SK-N-SH (cell line): ENCODE measurements around the gene DSC3.

Experiments
- EZH2phosphoT487 ChIP-seq: fragments of 200-600 bp; sonication (generic); IDR thresholded peaks from 2 replicates; pipeline ENCODE4 v1.6.1; 2017; ENCODE audit warnings: low read depth, mixed run types, mild to moderate bottlenecking, antibody characterized with exemption, moderate library complexity, borderline replicate concordance
- GATA2 ChIP-seq: sonication (generic); formaldehyde crosslinking; IDR thresholded peaks from 2 replicates; pipeline ENCODE4 v1.5.0; 2020; ENCODE audit warnings: mild to moderate bottlenecking, missing genetic modification reagents
- RCOR1 ChIP-seq: fragments of 150-350 bp; IDR thresholded peaks from 2 replicates; pipeline ENCODE4 v1.6.1; 2017; ENCODE audit warnings: antibody characterized with exemption, low read length
- YY1 ChIP-seq: IDR thresholded peaks from 2 replicates; pipeline ENCODE4 v1.4.0; 2012; ENCODE audit warnings: low read depth, mild to moderate bottlenecking
- TF ChIP-seq, protein P1 (sequence below): IDR thresholded peaks from 2 replicates; pipeline ENCODE4 v1.6.1; 2012; ENCODE audit warnings: mild to moderate bottlenecking, low read depth, low read length, moderate library complexity
- TF ChIP-seq, protein P2 (sequence below): fragments of 200-600 bp; sonication (generic); IDR thresholded peaks from 2 replicates; pipeline ENCODE4 v1.6.1; 2017; ENCODE audit warnings: antibody characterized with exemption, mild to moderate bottlenecking, moderate library complexity

DNA sequence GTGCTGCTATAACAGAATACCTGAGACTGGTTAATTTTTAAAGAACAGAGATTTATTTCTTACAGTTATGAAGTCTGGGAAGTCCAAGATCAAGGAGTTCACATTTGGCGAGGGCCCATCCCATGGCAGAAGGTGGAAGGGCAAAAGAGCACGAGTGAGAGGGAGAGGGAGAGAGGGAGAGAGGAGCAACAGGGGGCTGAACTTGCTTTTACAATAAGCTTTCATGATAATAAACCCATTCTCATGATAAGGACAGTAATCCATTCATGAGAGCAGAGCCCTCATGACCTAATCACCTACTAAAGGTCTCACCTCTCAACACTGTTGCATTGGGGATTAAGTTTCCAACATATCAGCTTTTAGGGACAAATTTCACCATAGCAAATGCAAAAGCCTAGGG lies 45.3 kb downstream of the DSC3 start:
- TF ChIP-seq YY1 (no peak), RCOR1 (no peak), EZH2phosphoT487 (no peak), GATA2 (CRISPR knock-in tag) (no peak)
- TF ChIP-seq, protein P1, sequence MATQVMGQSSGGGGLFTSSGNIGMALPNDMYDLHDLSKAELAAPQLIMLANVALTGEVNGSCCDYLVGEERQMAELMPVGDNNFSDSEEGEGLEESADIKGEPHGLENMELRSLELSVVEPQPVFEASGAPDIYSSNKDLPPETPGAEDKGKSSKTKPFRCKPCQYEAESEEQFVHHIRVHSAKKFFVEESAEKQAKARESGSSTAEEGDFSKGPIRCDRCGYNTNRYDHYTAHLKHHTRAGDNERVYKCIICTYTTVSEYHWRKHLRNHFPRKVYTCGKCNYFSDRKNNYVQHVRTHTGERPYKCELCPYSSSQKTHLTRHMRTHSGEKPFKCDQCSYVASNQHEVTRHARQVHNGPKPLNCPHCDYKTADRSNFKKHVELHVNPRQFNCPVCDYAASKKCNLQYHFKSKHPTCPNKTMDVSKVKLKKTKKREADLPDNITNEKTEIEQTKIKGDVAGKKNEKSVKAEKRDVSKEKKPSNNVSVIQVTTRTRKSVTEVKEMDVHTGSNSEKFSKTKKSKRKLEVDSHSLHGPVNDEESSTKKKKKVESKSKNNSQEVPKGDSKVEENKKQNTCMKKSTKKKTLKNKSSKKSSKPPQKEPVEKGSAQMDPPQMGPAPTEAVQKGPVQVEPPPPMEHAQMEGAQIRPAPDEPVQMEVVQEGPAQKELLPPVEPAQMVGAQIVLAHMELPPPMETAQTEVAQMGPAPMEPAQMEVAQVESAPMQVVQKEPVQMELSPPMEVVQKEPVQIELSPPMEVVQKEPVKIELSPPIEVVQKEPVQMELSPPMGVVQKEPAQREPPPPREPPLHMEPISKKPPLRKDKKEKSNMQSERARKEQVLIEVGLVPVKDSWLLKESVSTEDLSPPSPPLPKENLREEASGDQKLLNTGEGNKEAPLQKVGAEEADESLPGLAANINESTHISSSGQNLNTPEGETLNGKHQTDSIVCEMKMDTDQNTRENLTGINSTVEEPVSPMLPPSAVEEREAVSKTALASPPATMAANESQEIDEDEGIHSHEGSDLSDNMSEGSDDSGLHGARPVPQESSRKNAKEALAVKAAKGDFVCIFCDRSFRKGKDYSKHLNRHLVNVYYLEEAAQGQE, result no peak
- TF ChIP-seq, protein P2, sequence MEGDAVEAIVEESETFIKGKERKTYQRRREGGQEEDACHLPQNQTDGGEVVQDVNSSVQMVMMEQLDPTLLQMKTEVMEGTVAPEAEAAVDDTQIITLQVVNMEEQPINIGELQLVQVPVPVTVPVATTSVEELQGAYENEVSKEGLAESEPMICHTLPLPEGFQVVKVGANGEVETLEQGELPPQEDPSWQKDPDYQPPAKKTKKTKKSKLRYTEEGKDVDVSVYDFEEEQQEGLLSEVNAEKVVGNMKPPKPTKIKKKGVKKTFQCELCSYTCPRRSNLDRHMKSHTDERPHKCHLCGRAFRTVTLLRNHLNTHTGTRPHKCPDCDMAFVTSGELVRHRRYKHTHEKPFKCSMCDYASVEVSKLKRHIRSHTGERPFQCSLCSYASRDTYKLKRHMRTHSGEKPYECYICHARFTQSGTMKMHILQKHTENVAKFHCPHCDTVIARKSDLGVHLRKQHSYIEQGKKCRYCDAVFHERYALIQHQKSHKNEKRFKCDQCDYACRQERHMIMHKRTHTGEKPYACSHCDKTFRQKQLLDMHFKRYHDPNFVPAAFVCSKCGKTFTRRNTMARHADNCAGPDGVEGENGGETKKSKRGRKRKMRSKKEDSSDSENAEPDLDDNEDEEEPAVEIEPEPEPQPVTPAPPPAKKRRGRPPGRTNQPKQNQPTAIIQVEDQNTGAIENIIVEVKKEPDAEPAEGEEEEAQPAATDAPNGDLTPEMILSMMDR, result no peak
